HG03064 (cell line): ENCODE data around the gene ARAP1.

Experiments
- ATAC-seq: cut with Tn5 transposase; IDR thresholded peaks from one replicate; pipeline ENCODE4 v1.9.1; 2021; ENCODE audit warnings: low read depth; ENCODE audit not compliant: unreplicated experiment

The ARAP1 gene

DNA sequence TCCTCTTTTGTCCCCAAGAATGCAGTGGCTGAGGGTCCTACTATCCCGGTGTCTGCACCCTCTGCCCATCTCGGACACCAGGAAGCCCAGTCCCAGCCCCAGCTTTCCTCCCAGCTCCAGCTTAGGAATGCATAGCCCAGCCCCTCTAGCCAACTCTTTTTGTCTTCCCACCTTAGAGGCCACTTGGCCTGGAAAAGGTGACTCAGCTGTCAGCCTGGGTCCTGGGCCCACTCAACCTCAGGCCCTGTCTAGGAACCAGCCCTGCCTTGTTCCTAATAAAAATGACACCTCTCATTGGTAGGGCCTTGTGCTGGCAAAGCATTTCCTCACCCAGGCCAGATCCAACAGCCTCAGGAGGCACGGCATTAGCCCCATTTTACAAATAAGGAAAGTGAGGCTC is 106.2 kb downstream of the ARAP1 start:
- ATAC-seq = no peak

DNA sequence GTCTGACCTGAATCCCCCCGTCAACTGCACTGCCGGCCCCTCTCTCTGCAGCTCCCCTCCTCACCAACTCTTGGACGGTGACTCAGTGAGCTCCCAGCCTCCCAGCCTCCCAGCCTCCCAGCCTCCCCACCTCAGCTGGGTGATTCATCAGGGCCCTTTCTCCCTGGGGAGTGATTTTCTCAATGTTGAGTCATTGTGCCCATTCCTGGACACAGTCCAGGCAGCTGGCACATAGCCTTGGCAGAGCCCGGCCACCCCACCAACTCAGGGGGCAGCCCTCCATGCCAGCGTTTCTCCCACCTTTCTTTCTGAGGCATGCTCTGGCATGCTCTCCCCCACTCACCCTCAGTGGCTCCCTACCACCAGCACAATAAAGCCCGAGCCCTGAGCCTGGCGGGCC is 108.7 kb downstream of the ARAP1 start:
- ATAC-seq = no peak

DNA sequence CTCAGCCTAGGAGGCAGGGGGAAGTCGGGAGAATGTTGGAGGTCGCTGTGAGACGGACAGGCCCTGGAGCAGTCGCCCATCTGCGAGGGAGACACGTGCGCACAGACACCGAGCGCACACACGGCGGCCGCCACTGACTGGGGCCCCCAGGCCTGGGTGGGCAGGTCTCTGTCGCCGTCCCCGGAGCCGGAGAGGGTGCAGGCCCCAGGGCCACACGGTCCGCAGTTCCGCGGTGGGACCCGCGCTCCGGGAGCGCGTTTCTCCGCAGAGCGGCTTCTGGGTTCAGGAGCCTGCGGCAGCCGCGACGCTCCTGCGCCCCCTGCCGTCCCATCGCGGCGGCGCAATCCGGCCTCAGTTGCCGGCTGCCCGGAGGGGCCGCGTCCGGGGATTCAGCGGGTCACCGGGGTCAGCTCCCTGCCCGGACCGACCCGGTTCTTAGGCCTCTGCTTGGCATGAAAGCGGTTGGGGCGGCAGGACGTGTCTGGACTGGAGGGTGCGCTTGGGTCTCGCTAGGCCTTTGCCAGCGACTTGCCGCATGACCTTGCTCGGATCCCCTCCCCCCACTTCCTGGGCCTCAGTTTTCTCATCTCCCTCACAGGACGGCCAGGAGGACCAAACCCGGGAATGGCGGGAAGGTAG is 109.2 kb downstream of the ARAP1 start:
- ATAC-seq = no peak

DNA sequence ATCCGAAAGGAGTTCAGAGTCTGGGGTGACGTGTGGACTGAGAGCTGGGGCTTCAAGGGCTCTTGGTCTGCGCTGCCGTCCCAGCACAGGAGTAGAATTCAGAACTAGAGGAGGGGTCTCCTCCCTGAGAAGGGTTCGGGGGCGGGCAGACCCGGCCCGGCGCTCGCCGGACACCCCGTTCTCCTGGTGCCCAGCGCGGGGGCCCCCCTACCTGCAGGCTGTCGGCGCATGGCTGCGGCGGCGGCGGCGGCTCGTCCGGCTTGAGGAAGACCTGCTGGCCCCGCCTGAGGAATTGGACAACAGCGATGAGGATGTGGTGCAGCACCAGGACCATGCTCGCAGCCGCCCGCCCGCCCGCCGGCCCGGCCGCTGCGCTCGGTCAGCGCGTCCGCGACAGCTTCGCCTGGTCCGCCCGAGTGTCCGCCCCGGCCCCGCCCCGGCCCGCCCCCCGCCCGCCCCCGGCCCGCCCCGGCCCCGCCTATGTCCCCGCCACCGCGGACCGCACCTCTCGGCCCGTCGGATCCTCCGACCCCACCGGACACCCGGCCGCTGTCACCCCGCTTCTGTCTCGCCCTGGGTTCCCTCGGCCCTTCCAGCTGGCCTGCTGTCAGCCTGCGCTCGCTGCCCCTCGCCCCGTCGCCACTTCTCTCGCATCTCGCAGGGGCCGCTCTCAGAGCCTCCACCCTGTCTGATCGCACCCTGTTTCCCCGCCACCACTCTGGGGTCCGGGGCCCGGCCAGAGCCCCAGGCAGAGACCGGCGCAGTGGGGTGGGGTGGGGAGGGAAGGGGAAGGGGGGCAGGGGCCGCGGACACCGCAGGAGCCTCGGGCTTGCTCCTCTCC is 109.9 kb downstream of the ARAP1 start:
- no peak for ATAC-seq

DNA sequence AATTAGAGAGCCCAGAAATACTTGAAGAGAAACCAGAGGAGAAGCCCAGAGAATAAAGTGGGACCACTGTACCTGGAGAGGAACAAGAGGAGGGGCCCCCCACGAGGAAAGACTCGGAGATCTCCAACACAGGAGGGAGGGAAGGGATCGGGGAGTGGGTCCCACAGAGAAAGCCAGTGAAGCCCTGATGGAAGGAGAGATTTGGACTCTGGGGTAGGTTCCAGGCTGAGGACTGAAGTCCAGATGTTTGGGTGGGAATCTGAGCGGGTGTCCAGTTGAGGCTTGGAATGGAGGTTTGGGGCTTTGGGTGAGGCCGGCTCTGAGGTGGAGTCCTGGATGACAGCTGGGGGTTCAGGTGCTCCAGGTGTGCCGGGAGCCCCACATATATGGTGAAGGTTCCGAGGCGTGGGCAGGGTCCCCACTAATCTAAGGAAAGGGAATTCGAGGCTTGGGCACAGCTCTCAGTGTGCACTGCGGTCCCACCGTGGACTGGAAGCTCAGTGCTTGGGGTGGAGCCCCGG is 110.6 kb downstream of the ARAP1 start:
- ATAC-seq = no peak

DNA sequence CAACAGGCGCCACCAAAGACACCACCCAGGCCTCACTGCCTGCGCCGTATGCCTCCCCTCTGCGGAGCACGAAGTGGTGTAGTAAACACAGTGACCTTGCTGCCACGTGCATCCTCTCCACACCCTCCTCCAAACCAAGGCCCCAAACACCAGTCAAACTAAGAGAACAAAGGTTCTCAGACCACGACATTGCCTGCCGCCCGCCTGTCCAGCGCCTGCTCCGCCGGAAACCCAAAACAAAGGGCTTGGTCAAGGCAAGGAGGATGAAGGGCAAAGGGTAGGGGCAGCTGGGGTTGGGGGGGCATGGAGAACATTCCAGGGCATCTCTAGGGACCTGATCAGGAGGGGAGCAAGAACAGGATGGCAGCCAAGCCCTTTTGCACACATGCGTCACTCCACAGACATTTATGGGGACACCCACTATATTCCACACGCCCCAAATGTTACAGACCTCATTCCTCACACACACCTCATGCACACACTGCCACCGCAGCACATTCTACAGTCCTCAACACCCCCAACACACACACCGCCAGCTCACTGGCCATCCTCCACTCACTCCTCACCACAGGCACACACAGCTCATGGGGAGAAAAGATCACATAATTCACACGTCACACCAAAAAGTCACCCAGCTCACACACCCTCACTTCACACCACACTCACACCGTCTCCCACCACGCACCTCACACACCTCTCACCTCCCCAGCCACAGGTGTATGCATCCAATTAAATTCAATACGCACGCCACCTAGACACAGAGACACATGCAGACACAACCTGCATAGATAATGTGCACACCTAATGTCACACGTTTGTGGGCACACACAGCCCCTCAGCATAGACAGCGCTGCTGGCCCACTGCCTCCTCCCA is 112.5 kb downstream of the ARAP1 start:
- ATAC-seq = no peak

DNA sequence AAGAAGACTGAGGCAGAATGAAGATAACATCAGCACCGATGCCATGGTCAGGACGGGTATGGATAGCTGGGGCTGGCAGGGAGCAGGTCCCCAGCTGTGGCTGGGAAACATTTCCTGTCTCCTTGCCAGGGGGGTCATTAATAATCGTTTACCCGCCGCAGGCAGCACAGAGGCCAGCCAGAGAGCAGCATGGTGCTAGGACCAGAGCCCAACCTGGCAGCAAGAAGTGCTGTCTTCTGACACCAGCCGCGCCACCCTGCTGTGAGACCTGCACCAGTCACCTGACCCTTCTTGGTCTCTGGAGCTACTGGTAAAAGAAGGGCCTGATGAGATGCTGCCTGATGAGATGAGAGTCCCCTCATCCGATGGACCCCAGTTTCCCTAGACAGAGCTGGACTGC is 114.3 kb downstream of the ARAP1 start:
- no peak for ATAC-seq

DNA sequence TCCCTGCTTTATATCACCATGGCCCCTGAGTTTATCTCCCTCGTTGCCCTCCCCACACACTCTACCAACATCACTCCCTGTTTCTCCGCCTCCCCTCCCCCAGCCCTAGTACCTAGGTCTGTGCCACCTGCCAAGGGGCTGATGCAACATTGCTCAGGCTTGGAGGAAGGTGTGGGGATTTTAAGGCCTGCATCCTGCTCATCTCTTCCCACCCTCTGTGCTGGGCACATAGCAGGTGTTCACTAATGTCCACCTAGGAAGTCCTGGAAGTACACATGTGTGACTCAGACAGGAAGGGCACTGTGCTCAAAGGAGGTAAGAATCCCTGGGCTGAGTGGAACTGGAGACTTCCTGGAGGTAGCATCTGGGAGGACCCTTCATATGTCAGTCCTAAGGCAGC is 115.0 kb downstream of the ARAP1 start:
- no peak for ATAC-seq

DNA sequence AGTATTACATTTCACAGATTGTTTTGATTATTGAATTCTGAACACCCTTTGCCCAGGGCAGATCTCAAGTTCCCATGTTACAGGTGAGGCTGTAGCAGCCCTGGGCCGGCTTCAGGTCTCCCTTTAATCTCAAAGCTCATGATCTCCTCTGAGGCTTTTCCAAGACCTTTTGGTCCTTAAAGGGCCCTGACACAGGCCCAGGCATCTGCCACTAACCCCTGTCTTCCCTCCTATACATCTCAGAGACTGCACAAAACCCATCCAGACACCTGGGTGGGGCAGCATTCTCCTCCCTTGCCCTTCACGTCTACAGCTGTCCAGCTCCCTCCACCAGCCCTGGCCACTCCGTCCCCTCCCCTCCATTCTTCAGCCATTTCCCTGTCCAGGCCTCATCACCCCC is 115.8 kb downstream of the ARAP1 start:
- ATAC-seq = no peak

DNA sequence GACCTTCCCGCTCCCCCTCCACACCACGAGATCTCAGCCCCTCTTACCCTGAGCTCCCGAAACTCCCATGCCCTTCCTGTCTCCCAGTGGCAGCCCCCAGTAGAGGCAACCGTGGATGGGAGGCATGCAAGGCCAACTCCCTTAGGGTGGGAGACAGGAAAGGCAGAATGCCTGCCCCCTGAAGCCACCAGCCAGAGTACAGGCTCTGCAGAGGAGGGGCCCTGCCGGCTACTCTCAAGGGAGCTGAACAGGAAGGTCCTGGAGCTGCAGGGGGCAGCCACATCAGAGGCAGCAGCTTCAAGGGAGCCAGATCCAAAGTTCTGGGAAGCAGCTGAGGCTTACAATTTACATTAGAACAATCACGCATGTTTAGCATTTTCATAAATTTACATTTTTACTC is 116.3 kb downstream of the ARAP1 start:
- ATAC-seq = no peak

DNA sequence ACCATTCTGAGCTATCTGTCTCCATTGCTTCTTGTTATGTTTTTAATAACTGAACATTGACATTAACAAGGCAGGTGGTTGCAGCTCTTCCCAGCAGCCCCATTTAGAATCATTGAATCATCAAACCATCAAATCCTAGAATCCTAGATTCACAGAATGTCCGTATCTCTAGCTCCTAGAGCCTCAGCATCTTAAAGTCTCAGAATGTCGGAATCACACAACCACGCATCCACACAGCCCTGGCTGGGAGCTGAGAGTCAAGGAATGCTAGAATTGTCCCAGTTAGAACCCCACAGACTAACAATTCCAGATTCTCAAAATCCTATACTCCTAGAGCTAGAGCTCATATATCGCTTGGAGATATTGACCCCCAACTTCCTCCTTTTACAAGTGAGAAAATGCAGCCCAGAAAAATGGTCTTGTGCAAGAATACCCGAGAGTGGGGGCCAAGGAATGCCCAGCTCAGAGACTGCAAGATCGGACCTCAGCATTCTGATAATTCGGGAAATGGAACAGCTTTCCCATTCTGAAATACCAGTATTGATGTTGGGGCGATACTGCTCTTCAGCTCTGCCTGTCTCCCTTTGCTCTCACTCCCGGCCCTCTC is 116.8 kb downstream of the ARAP1 start:
- no peak for ATAC-seq
